T-helper 1 cell treated with Interleukin-12 subunit alpha and Interleukin-12 subunit beta and Interleukin-4 antibody, amounts not matched to agents 30 μg/mL and 1 μg/mL, for 36 hours (primary cell): ENCODE measurements around the gene SLC12A7.
"Not testable (repeated sequence)": the region's sequence is repeated elsewhere in the genome, so short reads cannot be mapped to it uniquely, and the experiment has no call there.

Experiments
- H3K27ac Mint-ChIP-seq: one replicate; pipeline ENCODE4 v1.8.0; 2021; ENCODE audit warnings: mild to moderate bottlenecking, mixed read lengths
- H3K27me3 Mint-ChIP-seq: one replicate; pipeline ENCODE4 v1.8.0; 2021; ENCODE audit warnings: low read depth, mixed read lengths
- H3K36me3 Mint-ChIP-seq: one replicate; pipeline ENCODE4 v1.8.0; 2021; ENCODE audit warnings: low read depth, mixed read lengths
- H3K4me1 Mint-ChIP-seq: one replicate; pipeline ENCODE4 v1.8.0; 2021; ENCODE audit warnings: low read depth, mixed read lengths
- H3K4me3 Mint-ChIP-seq: one replicate; pipeline ENCODE4 v1.8.0; 2021; ENCODE audit warnings: mild to moderate bottlenecking, moderate library complexity, mixed read lengths
- H3K9me3 Mint-ChIP-seq: one replicate; pipeline ENCODE4 v1.8.0; 2021; ENCODE audit warnings: mixed read lengths

Gene SLC12A7

GRCh38 chr5:1135696-1136525 lies 24.0 kb upstream of the SLC12A7 start:
- H3K4me1 Mint-ChIP-seq: peaks cover 7% of the 10 kb centered on the region
- H3K27ac Mint-ChIP-seq: peak overlapping the region; percentile 1
- no peak overlapping the region for H3K4me3 Mint-ChIP-seq
- peaks cover 2% of the 10 kb centered on the region for H3K36me3 Mint-ChIP-seq
- no peaks in the 10 kb centered on the region for H3K9me3 Mint-ChIP-seq
- H3K27me3 Mint-ChIP-seq: no peaks in the 10 kb centered on the region

GRCh38 chr5:1134478-1134877 lies 22.6 kb upstream of the SLC12A7 start:
- Mint-ChIP-seq H3K4me3 (no peak overlapping the region), H3K4me1 (peaks cover 5% of the 10 kb centered on the region), H3K9me3 (no peaks in the 10 kb centered on the region), H3K27me3 (no peaks in the 10 kb centered on the region), H3K27ac (no peak overlapping the region), H3K36me3 (peaks cover 2% of the 10 kb centered on the region)

DNA sequence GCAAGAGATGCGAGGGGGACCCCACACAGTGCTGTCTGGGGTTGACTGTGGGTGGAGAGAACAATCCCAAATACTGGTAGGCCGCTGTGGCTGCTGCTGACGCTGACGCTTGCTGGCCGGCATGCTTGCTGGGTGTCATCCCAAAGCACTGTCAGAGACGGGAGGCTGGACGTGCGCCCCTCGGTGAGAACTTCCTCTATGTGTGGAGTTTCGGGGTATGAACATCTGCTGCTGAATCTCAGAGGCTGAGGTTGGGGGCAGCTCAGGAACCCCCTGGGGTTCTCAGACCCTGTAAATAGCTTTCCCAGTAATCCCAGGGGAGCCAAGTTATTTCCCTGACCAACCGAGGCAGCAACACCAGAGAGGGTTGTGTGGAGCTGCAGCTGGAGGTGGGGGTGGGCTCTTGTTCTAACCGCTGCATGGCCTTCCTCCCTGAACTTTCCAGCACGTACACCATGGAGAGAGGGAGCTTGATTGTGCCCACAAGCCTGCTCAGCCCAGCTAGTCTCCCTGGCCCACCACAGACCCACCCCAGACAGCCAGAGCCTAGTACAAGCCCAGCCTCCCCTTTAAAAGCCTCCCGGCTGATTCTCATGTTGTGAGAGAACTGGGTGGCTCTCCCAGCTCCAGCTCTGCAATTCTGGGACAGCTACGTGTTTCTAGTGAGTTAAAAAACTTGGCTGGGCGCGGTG lies 21.8 kb upstream of the SLC12A7 start:
- H3K36me3 Mint-ChIP-seq: peaks cover 2% of the 10 kb centered on the region
- H3K27me3 Mint-ChIP-seq: no peaks in the 10 kb centered on the region
- peaks cover 5% of the 10 kb centered on the region for H3K4me1 Mint-ChIP-seq
- H3K9me3 Mint-ChIP-seq: no peaks in the 10 kb centered on the region
- H3K27ac Mint-ChIP-seq: no peak overlapping the region
- H3K4me3 Mint-ChIP-seq: no peak overlapping the region

- no peak overlapping the region for H3K27ac Mint-ChIP-seq
Measured at GRCh38 chr5:1133108-1133507, 21.2 kb upstream of the SLC12A7 start.

DNA sequence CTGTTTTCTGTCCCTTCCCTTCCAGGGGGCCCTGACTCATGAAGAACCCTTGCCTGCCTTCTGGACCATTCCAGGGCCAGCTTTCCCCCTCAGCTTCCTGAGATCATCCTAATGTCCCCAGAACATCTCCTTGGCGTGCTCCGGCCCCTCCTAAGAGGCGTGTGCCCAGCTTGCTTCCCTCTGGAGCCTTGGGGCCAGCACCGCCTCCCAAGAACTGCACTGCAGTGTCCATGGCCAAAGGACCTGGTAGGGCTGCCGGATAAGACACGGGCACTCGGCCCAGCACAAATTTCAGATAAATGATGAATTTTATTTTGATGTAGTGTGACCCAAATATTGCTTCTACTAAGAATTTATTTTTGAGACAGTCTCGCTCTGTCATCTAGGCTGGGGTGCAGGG lies 20.7 kb upstream of the SLC12A7 start:
- Mint-ChIP-seq H3K4me3 (no peak overlapping the region), H3K9me3 (no peaks in the 10 kb centered on the region), H3K27ac (no peak overlapping the region), H3K27me3 (peaks cover 3% of the 10 kb centered on the region), H3K4me1 (peaks cover 2% of the 10 kb centered on the region), H3K36me3 (peaks cover 2% of the 10 kb centered on the region)

More at GRCh38 chr5:1133108-1133507, 21.2 kb upstream of the SLC12A7 start:
- H3K4me3 Mint-ChIP-seq: no peak overlapping the region
- H3K27me3 Mint-ChIP-seq: no peaks in the 10 kb centered on the region
- H3K9me3 Mint-ChIP-seq: no peaks in the 10 kb centered on the region
- peaks cover 2% of the 10 kb centered on the region for H3K36me3 Mint-ChIP-seq
- H3K4me1 Mint-ChIP-seq: peaks cover 2% of the 10 kb centered on the region

DNA sequence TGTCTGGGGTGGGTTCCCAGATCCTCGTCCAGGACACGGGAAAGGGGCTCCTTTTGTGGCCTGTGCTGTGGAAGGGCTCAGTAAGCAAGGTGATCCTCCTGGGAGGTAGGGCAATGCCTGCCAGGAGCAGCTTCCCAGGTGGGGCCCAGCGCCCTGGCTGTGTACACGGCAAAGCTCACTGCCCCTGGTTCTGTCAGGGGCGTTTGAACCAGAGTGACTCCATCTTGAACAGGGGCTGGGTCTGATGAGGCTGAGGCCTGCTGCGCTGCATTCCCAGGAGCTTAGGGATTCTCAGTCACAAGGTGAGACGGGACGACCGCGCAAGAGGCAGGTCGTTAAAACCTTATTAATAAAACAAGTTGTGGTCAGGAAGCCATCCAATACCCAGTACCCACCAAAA lies 19.9 kb upstream of the SLC12A7 start:
- H3K4me1 Mint-ChIP-seq: peaks cover 2% of the 10 kb centered on the region
- no peak overlapping the region for H3K4me3 Mint-ChIP-seq
- H3K27me3 Mint-ChIP-seq: peaks cover 5% of the 10 kb centered on the region
- H3K36me3 Mint-ChIP-seq: peaks cover 1% of the 10 kb centered on the region
- no peaks in the 10 kb centered on the region for H3K9me3 Mint-ChIP-seq
- H3K27ac Mint-ChIP-seq: no peak overlapping the region

DNA sequence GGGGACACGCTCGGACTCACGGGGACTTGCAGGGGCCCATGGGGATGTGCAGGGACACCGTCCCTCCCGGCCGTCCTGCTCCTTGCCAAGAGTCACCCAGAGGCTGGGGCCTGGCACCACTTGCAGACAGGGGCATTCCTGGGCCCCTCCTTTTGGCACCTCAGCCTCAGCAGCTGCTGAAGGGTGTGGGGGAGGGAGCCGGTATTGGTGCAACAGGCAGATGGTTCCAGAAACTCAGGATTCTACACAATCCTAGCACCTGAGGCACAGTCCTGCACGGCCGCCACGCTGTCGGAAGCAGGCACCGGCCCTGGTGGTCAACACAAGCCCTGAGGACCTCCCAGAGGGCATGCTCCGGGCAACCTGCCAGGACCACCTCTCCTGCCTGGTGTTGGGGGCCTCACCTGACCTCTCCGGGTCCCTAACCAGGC lies 19.3 kb upstream of the SLC12A7 start:
- peaks cover 2% of the 10 kb centered on the region for H3K4me1 Mint-ChIP-seq
- H3K27ac Mint-ChIP-seq: no peak overlapping the region
- H3K4me3 Mint-ChIP-seq: no peak overlapping the region
- H3K9me3 Mint-ChIP-seq: no peaks in the 10 kb centered on the region
- peaks cover 8% of the 10 kb centered on the region for H3K27me3 Mint-ChIP-seq
- no peaks in the 10 kb centered on the region for H3K36me3 Mint-ChIP-seq

GRCh38 chr5:1130218-1130946 lies 18.5 kb upstream of the SLC12A7 start:
- no peaks in the 10 kb centered on the region for H3K36me3 Mint-ChIP-seq
- H3K27me3 Mint-ChIP-seq: peaks cover 8% of the 10 kb centered on the region
- peaks cover 2% of the 10 kb centered on the region for H3K4me1 Mint-ChIP-seq
- no peak overlapping the region for H3K27ac Mint-ChIP-seq
- H3K9me3 Mint-ChIP-seq: no peaks in the 10 kb centered on the region
- no peak overlapping the region for H3K4me3 Mint-ChIP-seq

GRCh38 chr5:1129711-1130055 lies 17.8 kb upstream of the SLC12A7 start:
- peaks cover 8% of the 10 kb centered on the region for H3K27me3 Mint-ChIP-seq
- no peak overlapping the region for H3K27ac Mint-ChIP-seq
- H3K4me3 Mint-ChIP-seq: no peak overlapping the region
- no peaks in the 10 kb centered on the region for H3K36me3 Mint-ChIP-seq
- no peaks in the 10 kb centered on the region for H3K9me3 Mint-ChIP-seq
- peaks cover 2% of the 10 kb centered on the region for H3K4me1 Mint-ChIP-seq

DNA sequence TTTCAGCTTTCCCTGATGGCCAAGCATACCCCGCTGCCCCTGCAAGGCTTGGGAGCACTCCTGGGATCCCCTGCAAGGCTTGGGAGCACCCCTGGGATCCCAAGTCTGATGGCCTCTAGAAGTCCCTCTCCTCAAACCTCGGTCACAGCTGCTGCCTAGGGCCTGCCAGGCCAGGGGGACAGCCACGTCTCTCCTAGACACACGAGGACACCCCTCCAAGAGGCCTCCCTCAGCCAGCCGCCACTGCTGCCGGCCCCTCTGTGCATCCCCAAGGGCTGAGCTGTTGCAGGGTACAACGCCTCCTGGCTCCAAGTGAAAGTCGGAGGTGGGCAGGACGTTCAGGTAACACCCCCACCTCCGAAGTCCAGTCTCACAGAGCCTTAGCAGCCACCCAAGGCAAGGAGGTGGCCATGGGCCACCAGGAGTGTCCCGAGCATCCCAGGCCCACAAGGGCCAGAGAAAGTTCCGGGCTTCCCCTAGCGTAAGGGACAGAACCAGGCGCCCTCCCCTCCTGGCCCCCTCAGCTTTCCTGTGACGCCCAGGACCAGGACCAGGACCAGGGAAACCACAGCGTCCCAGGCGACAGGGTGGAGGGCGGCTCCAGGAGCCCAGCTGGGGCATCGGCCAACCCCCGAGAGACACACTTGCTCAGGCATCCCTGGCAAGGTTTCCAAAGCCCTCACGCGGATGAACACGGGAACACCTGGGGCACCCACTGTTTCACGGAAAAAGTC lies 17.3 kb upstream of the SLC12A7 start:
- Mint-ChIP-seq H3K36me3 (no peaks in the 10 kb centered on the region), H3K4me1 (peaks cover 2% of the 10 kb centered on the region), H3K27me3 (peaks cover 12% of the 10 kb centered on the region), H3K4me3 (no peak overlapping the region), H3K9me3 (no peaks in the 10 kb centered on the region), H3K27ac (no peak overlapping the region)

DNA sequence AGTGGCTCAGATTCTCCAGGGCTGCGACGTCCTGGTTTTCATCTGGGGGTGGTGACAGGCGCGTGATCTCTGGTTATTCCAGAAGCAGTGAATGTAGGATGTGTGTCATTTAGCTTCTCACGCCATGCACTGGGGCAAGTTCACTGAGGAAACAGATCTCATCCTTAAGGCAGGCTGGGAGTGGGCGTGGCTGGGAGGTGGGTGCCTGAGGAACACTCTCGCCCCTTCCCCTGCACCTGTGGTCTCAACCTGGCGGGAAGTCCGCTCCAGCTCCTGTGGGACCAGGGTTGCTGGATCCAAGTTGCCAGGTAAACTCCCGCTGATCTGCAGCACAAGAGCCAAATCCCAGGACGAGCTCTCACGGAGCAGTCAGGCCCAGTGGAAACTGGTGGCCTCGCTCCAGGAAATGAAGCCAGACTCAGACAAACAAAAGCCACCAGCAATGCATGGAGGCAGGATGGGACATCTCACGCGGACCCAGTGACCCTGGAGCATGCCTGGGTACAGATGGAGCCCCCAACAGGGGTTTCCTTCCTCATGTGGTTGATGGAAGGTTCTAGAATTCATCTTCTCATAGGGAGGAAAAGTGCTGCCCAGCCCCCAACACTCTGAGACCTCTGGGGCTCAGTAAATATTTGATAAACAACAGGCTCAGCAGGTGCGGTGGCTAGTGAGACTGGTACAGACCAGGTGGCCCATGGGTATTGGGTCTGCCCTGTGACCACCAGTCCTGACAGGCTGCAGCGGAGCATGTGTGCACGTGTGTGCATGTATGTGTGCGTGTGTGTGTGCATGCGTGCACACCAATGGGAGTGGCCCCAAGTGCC lies 16.3 kb upstream of the SLC12A7 start:
- Mint-ChIP-seq H3K27ac (no peak overlapping the region), H3K36me3 (no peaks in the 10 kb centered on the region), H3K27me3 (peaks cover 12% of the 10 kb centered on the region), H3K9me3 (no peaks in the 10 kb centered on the region), H3K4me1 (peaks cover 2% of the 10 kb centered on the region), H3K4me3 (no peak overlapping the region)

GRCh38 chr5:1125695-1126094 lies 13.8 kb upstream of the SLC12A7 start:
- not testable (repeated sequence) for H3K9me3 Mint-ChIP-seq, H3K36me3 Mint-ChIP-seq, H3K27ac Mint-ChIP-seq, H3K4me1 Mint-ChIP-seq, H3K4me3 Mint-ChIP-seq
- H3K27me3 Mint-ChIP-seq: peaks cover 12% of the 10 kb centered on the region

GRCh38 chr5:1125030-1125357 lies 13.1 kb upstream of the SLC12A7 start:
- no peak overlapping the region for H3K27ac Mint-ChIP-seq
- peaks cover 12% of the 10 kb centered on the region for H3K27me3 Mint-ChIP-seq
- no peak overlapping the region for H3K4me3 Mint-ChIP-seq
- no peaks in the 10 kb centered on the region for H3K36me3 Mint-ChIP-seq
- no peaks in the 10 kb centered on the region for H3K9me3 Mint-ChIP-seq
- peaks cover 2% of the 10 kb centered on the region for H3K4me1 Mint-ChIP-seq
